Activated CD4-positive, alpha-beta T cell treated with anti-CD3 and anti-CD28 coated beads, Interleukin-10, Interleukin-2, amounts not matched to agents 100 ng/mL and 50 ng/mL, durations not matched to agents 16 hours and 8 hours (primary cell): ENCODE results near the gene LEMD1.

Experiments
- DNase-seq: peaks from one replicate; pipeline ENCODE4 v3.0.0-alpha.2; 2020

LEMD1 gene, protein sequence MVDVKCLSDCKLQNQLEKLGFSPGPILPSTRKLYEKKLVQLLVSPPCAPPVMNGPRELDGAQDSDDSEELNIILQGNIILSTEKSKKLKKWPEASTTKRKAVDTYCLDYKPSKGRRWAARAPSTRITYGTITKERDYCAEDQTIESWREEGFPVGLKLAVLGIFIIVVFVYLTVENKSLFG

DNA sequence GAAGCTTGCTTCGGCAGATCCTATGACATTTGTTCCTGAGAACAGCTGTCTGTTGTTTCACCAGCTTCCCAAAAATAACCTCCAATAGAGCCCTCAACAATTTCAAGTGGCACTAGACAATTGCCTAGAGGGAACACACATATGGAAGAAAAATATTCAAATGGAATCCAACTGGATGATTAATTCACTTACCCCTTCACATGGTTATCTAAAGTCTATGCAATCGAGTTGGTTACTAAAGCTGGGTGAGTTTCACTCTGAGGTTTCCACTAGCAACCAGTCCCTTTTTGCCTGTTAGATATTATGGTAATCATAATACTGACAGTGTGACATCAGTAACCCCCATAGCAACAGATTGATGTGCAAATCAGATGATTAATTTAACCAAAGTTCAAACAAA, at the start of gene LEMD1:
Gene LEMD1 (minus strand): TSS at position 259 of the 400 bp plus-strand sequence. CDS start 1,520 bp downstream, outside the sequence.
- no peak for DNase-seq

DNA sequence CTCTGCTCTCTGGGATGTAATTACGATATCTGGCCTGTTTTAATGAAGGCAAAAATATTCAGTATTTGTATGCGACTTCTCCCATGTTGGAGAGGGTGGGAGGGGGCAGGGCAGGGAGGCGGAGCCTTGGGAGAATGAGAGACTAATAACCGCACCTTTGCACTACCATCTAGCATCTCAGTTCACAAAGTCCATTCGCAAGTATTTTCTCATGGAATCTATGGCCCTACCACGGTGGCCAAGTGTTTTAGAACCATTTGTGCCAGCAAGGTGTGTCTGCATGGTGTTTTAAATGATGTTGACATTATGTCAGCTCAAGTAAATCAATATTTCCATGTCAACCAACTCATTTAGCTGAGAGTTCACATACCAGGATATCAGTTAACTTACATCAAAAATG, 48.3 kb upstream of the LEMD1 start:
- DNase-seq = no peak

DNA sequence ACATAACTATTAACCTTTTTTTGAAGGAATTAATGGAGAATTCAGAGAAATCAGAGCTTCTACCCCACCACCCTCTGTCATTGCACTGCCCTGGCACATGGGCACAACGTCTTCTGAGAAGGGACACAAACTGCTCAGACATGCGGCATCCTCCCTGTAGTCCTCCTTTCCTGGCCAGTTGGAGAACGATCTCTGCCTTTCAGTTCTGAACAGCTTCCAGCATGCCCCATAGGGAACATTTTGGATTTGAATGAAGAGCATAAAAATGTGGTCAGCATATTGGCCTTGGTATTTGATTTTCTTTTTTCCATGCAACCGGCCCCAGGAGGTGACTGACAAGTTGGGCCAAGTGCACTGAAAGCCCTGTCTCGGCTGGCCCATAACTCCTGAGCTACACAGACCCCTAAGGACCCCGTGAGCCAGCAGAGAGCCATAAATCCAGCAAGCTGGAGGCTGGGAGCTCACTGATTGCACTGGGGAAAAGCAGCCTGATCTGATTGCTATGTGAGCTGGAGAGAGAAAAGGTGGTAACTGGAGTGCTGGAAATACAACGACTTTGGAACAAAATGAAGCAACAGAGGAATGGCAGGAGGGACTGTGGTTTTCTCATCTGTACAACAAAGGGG, 44.9 kb upstream of the LEMD1 start:
- no peak for DNase-seq

DNA sequence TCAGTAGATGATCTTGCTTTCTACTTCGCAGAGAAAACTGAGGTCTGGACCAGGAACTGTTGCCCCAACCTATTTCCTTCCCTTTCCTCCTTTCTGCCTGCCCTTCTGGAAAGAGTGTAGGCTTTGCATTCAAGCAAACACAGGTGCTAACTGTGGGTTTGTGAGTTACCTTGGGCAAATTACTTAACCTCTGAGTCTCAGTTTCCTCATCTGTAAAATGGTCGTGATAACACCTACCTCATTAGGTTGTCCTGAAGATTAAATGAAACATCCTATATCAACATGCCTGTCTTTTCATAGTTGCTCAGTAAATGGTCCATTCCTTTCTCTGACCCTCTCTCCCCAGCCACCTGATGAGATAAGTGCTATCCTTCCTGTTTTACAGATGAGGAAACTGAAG, 43.5 kb upstream of the LEMD1 start:
- no peak for DNase-seq

DNA sequence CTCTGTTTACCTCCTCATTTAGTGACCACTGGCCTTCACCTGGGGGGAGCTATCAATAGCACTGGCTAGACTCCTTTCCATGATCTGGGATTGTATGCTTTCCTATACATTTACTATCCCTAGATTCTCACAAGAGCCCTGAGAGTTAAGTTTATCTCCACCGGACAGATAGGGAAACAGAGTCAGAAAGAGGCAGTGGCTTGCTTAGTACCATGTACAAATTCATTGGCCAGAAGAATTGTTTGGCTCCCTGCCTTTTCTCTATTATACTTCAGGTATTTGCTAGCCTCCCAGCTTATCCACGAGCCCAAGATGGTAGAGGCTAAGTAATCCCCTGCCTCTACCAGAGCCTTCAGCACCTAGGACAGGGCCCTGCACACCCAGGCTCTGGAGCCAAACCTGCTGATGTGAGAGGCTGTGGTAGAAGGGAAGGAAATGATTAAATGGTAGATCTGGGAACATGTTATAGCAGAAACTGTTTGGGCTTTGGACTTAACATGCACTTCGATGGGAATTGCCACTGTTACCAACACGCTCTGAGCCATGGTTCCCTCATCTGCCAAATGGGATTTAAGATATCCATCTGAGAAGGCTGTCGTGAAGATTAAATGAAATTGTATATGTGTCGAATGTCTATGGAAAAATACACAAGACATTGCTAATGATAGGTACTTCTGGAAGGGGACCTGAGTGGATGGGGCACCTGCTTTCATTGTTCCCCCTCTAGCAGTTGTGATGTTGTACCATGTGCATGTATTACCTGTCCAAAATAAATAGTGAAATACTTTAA, 37.1 kb upstream of the LEMD1 start:
- peak; percentile 48 for DNase-seq

DNA sequence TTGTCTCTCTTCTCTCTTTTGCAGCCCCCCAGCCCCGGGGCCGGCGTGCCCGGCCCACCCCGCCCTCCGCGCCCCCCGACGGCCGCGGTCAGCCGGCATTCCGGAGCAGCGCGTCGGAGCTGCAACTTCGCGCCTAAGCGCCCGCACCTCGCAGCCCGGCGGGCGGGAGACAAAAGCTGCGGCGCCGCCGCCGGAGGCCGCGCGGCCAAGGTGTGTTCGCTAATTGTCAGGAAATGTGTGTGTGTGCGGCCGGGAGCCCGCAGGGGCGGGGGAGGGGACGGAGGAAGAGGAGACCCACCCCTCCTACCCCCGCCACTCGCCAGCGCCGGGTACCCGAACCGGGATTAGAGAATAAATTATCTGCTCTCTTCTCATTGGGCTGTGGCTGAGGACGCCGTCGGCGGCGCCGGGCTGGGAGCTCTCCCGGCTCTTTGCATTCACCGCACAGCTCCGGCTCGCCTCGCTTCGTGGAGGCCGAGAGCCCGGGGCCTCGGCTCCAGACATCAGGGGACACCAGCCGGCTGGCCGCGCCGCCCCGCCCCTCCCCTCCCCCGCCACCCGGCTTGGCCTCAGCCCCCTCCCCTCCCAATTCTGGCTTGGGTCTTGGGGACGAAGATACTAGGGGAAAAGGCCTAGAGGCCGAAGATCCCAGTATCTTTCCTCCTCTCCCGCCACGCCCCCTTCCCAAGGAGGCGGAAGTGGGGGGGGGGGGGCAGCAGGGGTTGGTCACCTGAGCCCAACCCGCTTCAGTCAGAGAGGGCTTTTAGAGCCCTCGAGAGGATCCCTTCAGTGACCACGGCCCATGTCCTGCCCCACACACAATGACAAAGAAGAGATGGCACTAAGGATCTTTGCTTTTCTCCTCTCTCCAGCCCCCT, 35.3 kb upstream of the LEMD1 start:
- no peak for DNase-seq

DNA sequence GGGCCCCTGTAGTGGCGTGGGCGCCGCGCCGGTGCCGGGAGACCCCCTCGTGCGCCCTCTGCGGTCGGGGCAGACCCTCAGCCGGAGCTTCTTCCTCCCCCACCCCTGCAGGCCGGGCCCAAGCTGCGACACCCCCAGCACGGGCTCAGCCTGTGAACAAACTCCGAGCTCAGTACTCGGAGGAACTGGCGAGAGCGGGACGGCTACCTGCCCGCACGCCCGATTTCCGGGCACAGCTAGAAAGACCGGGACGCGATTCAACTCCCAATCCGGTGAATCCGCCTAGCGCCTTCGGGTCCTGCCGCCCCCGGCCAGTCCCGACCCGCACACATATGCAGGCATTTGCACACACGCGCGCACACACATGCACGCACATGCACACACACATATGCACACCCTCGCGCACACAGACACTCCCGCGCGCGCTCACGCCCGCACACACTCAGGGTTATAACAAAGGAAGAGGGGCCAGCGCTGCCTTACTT, 34.6 kb upstream of the LEMD1 start:
- DNase-seq = no peak

DNA sequence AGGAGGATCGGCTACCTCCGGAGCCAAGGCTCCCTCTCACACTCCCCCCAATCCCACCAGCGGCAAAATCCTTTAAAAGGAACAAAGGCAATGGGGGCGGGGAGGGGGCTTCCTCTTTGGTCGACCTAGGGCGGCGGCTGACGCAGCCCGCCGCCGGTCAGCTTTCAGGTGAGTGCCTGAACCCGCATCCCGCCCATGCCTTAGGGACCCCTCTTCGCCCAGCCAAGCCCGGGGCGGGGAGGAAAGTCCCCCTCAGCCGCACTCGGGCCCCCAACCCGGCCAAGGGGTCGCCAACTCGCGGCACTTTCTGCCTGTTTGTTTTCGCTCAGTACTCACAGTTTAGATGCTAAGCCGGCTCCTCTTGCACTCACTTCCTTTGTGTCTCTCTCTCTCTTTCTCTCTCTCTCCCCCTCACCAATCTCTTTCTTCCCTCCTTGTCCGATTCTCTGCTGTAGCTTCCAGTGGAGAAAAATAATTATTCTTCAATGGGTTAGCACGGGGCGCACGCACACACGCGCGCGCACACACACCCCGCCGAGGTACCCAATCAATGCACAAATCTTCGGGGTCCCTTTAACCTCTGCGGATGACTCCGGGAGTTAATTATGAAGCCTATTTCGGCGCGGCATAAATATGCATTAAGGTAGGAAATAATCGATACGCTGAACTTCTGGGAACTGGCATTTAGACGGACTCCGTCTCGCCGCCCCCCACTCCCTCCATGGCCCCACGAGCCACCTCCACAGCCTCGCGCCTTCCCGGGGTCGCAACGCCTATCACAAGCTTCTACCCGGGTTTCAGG, 33.9 kb upstream of the LEMD1 start, which contains the start of gene BLACAT1:
Gene BLACAT1 (minus strand): TSS at position 465 of the 802 bp plus-strand sequence.
- DNase-seq = no peak

DNA sequence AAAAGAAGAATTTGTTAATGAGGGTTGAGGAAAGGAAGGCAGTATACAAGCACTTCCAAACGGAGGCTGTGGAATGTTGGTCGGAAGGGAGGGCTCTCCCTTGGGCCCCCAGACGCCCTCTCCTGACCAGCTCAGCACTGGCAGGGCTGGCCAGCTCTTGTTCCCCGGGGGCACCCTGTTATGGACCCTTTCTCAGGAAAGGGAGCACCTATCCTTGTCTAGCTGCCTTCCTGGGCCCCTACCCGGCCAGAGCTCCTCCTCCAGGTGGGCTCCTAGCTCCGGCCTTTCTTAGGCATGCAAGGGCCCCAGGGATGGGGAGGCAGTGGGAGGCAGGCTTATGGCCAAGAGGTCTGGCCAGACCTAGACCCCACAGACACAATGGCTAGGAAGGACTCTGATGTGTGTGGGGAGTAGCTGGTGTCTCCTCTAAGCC, 33.1 kb upstream of the LEMD1 start:
- no peak for DNase-seq

DNA sequence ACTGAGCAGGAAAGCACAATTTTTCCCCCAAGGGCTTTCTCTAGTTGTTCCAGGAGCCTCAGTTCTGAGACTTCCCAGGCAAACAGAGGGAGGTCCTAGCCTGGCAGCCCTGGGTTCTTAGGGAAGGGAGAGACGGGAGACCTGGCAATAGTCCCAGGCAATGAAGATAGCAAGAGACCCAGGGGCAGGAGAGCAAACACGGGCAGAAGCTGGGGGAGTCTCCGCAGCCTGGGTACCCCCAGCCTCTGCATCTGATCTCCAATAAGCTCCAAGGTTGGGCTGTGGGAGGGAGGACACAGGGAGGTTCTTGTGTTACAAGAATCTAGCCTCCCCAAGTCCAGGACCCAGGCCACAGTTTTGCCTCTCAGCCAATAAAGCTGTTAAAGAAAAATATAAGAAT, 31.6 kb upstream of the LEMD1 start:
- DNase-seq = no peak

DNA sequence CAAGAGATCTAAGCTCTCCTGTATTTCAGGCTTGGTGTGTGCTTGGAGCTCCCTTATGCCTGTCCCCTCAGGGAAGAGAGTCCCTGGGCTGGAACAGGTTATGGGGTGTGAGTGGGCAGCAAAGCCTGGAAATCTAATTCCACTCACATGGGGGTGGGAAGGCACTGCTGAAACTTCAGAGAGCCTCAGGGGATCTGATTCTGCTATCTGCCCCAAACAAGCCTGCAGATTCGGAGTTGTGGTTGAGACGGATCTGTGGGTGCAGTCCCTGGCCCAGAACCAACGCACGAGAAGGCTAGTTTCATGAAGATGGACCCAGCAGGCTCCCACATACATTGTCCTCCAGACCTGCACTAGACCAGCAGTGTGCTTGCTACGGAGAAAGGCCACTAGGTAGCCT, 31.1 kb upstream of the LEMD1 start:
- DNase-seq = no peak

DNA sequence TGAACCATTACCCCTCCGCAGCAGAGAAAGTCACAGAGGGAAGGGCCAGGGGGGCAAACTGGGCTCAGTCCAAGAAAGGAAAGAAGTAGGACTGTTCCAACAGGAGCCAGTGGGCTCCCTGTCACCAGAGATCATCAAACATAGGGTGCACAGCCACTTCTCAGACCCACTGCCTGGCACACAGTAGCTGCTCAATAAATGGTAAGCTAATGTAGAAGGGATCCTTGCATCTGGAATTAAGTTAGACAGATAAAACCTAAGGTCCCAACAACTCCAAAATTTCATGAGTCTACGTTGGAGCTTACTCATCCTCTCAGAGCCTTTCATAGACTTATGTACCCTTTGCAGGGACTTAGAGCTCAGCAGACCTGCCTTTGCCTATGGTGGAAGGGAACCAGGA, 30.5 kb upstream of the LEMD1 start:
- DNase-seq = no peak

DNA sequence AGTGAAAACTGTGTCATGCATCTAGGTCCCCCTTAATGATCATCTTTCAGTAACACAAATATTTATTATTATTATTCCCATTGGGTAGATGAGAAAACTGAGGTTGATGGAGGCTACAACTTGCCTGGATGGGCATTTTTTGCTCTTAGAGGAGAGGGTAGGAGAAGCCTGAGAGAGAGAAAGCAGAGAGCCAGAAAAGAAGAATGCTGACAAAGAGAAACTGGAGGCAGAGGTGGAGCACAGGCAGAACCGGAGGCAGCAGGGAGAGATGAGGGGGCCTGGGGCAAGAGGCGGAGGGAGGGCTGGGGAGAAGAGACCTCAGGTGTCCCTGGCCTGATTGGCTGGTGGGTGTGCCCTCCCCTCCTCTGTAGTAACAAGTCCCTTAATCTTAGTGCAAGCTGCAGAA, 29.9 kb upstream of the LEMD1 start:
- no peak for DNase-seq

DNA sequence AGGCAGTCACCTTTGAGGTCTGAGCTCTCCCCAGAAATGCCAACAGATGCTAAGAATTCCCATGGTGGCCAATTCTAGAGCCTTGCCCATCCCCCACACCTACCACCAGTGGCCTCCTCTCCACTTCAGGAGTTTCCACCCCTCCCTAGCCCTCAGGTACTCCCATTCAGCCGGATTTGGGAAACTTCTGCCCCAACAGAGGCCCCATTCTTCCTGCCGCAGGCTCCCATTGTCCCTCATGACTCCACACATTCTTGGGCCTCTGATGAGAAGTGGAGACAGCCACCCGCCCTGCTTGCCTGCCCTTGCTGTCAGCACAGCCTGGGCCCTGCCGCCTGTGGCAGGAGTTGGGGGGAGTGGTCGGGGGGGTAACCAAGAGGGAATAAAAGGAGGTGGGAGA, 29.3 kb upstream of the LEMD1 start:
- no peak for DNase-seq

DNA sequence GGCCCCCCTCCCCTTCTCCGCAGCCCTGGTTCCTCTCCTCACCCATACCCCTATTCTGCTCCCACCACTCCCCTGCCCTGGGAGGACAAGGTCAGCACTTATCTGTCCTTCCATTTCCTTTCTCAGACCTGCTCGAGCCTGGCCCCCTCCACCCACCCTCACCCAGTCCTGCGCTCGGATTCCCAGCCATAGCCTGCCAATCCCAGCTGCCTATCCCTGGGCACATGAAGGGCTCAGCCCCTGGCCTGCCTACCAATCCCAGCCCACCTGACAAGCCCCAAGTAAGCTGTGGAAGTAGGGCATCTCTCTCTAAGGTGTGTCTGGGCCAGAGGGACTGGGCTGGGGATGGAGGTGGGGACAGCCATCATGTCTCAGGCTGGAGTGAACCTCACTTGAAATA, 28.6 kb upstream of the LEMD1 start:
- DNase-seq = no peak

DNA sequence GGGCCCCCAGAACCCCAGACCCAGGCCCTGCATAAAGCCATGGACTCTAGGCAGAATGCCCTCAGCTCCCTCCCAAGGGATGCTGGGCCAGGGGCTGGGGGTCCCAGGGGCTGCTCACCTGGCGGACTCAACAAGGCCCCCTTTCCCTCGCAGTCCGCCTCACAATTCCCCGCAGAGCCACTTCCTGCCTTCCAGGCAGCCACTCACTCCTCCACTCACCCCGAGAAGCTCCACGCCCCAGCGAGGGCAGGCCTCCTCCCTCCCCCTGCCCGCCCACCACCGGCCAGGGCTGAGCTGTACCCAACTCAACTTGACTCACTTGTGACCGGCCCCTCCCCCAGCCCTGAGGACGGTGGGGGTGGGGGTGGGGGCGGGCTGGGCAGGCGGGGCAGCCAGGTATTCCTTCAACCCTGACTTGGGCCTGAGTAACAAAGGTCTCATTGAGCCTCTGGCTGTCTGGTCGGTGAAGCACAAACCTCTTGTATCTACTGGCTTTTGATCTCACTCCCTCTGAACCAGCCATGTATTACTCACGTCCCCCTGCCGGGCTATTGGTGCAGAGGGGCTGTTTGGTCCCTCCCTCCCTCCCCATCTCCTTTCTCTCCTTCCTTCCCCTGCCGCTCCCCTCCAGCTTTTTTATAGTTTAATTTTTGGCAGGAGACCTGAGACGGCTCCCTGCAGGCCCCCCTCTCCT, 28.0 kb upstream of the LEMD1 start:
- peak; percentile 58 for DNase-seq

DNA sequence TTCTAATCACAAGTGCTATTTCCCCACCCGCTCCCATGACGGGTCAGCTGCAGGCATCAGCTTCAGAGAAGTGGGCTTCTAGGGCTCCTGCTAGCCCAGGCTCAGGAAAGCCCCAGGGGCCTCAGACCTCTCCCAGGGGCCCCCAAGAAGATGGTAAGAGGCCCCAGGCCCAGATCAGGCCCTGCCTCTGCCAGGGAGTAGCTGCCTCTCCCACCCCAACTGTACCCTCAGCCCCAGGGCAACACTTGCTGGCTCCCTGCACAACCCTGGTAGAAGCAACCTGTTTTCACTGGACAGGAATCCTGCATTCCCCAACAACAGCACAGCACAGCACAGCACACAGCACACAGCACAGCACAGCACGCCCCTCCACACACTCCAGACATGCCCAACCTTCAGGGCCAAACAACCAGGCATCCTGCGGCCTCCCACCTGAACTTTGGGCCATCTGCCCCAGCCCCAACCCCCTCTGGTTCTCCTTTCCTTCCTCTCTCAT, 27.4 kb upstream of the LEMD1 start:
- no peak for DNase-seq

DNA sequence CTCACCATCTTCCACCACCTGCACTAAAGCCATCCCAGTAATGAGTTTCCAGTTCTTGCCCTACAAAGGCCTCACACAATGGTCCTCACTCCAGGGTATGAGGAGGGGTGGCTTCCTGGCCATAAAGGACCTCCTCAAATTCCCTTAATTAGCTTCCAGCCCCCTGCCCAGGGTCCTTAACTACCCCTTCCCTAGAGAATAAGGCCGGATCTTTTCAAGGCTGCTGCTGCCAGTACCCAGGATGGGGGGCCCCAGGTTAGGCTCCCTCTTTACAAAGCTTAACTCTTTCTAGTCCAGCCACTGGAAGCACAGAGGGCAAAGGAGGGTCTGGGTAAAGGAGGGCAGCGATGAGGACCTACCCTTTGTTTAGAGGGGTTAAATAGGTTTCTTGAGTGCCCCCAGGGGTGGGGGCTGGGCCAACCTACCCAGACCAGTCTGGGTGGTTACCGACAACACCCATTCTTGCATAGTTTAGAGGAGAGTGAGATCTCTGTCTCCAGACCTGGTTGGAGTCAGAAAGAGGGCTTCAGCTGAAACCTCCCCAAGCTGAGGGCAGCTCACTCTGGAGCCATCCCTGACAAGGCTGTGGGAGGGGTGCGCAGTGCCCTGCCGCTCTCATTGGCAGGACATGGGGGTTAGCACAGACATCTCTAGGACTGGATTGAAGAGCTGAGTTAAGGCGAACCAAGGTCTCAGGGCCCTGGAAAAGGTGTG, 26.8 kb upstream of the LEMD1 start:
- no peak for DNase-seq

DNA sequence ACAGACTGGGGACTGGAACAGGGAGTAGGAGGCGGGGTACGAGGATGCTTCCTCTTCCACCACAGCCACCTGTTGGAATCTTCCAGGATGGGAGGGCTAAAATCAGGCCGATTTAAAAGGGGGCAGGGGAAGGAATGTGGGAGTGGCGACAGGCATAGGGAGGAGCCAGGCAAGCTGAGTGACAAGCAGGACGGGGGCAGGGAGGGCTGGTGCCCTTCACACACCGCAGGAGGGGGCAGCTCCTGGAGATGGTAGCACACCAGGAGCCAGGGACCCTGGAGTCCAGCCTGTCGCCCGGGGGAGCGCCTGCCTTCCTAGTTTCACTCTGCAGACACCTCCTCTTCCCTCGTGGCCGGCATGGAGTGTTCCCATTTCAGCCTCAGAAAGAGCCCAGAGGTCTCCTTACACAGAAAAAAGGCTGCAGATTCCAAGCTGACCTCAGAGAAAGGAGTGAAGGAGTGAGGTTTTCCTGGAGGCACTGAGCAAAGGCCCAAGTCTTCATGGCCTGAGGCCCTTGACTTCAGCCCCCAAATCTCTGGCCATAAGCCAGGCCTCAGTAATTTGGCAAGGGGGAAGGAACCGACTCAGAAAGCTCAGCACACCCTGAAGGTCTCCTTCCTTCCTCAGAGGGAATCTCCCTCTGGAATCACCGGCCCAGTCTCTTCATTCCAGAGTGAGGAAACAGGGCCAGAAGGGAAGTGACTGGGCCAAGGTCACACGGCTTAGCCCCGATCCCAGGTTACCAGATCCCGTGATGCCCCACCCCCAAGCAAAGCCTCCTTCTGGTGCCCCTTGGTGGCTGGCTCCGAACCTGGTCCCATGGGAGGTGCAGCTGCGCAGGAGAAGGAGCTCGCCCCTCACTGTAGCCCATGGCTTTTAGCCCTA, 25.8 kb upstream of the LEMD1 start:
- DNase-seq = no peak

DNA sequence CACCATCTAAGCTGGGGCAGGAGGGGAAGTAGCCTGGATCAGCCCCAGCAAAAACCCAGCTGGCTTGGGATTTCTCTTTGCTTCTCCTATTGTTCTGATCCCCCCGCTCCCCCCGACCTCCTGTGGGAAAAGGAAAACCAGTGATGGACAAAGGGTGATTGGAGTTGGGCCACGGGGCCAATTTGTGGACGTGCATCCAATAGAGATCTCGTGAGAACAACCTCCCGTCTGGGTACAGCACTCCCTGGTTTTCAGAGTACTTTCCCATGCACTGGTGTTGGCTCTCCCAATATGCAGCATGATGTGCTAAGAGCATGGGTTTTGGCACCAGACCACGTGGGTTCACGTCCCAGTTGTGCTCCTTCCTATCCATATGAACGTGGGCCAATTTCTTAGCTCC, 25.0 kb upstream of the LEMD1 start:
- no peak for DNase-seq
